ENCODE measurements around the gene IFT20.

Gene IFT20

GRCh38 chr17:28364665-28365363 is 29.5 kb upstream of the IFT20 start, which contains the start of gene SEBOX (continued):
- TF ChIP-seq ZSCAN18 (tag by site-specific recombination; IDR thresholded peaks at IDR 0.05) (no peak), HOXD13 (CRISPR knock-in tag; IDR thresholded peaks at IDR 0.05; ENCODE audit: borderline replicate concordance) (no peak), ZNF248 (tag by site-specific recombination; IDR thresholded peaks at IDR 0.05) (no peak), YY1 (tag by site-specific recombination; IDR thresholded peaks at IDR 0.05) (no peak)

GRCh38 chr17:28363776-28364650 is 28.7 kb upstream of the IFT20 start:
- CTCF ChIA-PET = interaction anchor here (0.6 kb wide), 2 partner anchors 112 to 131 kb away, joined by 3 read pairs; no protein-coding TSS in a partner anchor
- Histone ChIP-seq H3K27ac (ENCODE audit: extremely low read depth, low read depth, low read length) (no peak overlapping the region), H3K9me3 (ENCODE audit: control insufficient read depth, insufficient read depth, low read depth, low read length) (no peaks in the 10 kb centered on the region), H3K4me1 (ENCODE audit: control insufficient read depth, insufficient read depth, low read length) (no peaks in the 10 kb centered on the region), H3K36me3 (ENCODE audit: control insufficient read depth in 2 of 2, insufficient read depth in 1 of 2, low read length in 2 of 2) (peaks cover 28 to 61% of the 10 kb centered on the region in 2 experiments), H3K4me3 (ENCODE audit: low read depth, low read length) (no peak overlapping the region)
- POLR2A ChIA-PET = interaction anchor here (0.8 to 2.3 kb wide), 3 partner anchors 11 to 41 kb away, joined by 3 to 9 read pairs (median 4); partner anchors contain the start of genes IFT20 and TNFAIP1
- no peak for TF ChIP-seq GLI4 (tag by site-specific recombination; IDR thresholded peaks at IDR 0.05)

- Histone ChIP-seq H3K4me3 (ENCODE audit: low read depth, low read length) (no peak overlapping the region), H3K36me3 (ENCODE audit: control insufficient read depth in 2 of 2, insufficient read depth in 1 of 2, low read length in 2 of 2) (peaks cover 28 to 65% of the 10 kb centered on the region in 2 experiments), H3K4me1 (ENCODE audit: control insufficient read depth, insufficient read depth, low read length) (peaks cover 2% of the 10 kb centered on the region; the same call in 1 of the 2 replicates), H3K27ac (ENCODE audit: extremely low read depth, low read depth, low read length) (no peak overlapping the region), H3K9me3 (ENCODE audit: control insufficient read depth, insufficient read depth, low read depth, low read length) (no peaks in the 10 kb centered on the region)
- ChIA-PET CTCF (no interaction called here), POLR2A (interaction anchor here (2.3 kb wide), 1 partner anchor 27 kb away, joined by 9 read pairs; the partner anchor contains the start of genes IFT20 and TNFAIP1)
- TF ChIP-seq ZNF707 (tag by site-specific recombination; IDR thresholded peaks at IDR 0.05) = no peak
- TF ChIP-seq ZNF510 (tag by site-specific recombination; IDR thresholded peaks at IDR 0.05; ENCODE audit: insufficient replicate concordance) = no peak
- no peak for TF ChIP-seq ZNF514 (tag by site-specific recombination; IDR thresholded peaks at IDR 0.05)
- TF ChIP-seq ZNF175 (tag by site-specific recombination; IDR thresholded peaks at IDR 0.05) = no peak
- no peak for TF ChIP-seq ZNF521 (tag by site-specific recombination; IDR thresholded peaks at IDR 0.05)
- no peak for TF ChIP-seq GLIS1 (tag by site-specific recombination; IDR thresholded peaks at IDR 0.05)
- TF ChIP-seq IKZF3 (tag by site-specific recombination; IDR thresholded peaks at IDR 0.05) = no peak
- TF ChIP-seq ZNF677 (tag by site-specific recombination; IDR thresholded peaks at IDR 0.05) = no peak
- no peak for TF ChIP-seq ZNF398 (tag by site-specific recombination; IDR thresholded peaks at IDR 0.05)
- TF ChIP-seq ZBTB11 (tag by site-specific recombination; conservative IDR thresholded peaks at IDR 0.05; ENCODE audit: low read depth) = no peak
- TF ChIP-seq TCF7L2 (IDR thresholded peaks at IDR 0.05; ENCODE audit: borderline replicate concordance, low read depth, low read length) = no peak
- TF ChIP-seq ZNF596 (tag by site-specific recombination; IDR thresholded peaks at IDR 0.05) = no peak
These were observed 27.9 kb upstream of the IFT20 start for GRCh38 chr17:28363186-28363585.

Measured in HEK293 (cell line).